Erythroblast (primary cell): ENCODE data around the gene CDH22.

ENCODE experiments used
- DNase-seq, 2 experiments: peaks; one replicate each; lab custom pipeline; 2025; lab: John Stamatoyannopoulos, UW
- GATA1 ChIP-seq: IDR thresholded peaks from 2 replicates; pipeline ENCODE4 v1.6.1; 2011; ENCODE audit warnings: low read depth, mild to moderate bottlenecking, control low read depth, low read length, moderate library complexity
- POLR2A ChIP-seq: IDR thresholded peaks from 2 replicates; pipeline ENCODE4 v1.6.1; 2011; ENCODE audit warnings: mild to moderate bottlenecking, low read length

The CDH22 gene

DNA sequence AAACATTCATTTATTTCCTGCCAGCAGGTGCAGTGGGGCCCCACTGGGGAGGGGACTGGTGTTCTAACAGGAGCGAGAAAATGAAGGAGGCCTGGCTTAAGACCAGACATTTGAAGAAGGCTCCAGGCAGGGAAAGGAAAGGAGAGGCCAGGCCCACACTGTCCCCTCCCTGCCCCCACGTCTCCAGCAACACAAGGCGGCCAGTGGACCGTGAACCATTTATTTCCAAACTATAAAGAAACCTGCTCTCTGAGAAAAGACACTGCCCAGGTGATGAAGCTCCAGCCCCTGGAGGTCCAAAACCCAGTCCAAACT is 41.4 kb upstream of the CDH22 start:
- no peak for TF ChIP-seq GATA1
- no peak for TF ChIP-seq POLR2A
- no peak for DNase-seq

- peak; percentile 38 to 68 for DNase-seq
- TF ChIP-seq POLR2A: no peak
- no peak for TF ChIP-seq GATA1
Observed at GRCh38 chr20:46349035-46349741, 40.9 kb upstream of the CDH22 start.

- TF ChIP-seq GATA1 (no peak), POLR2A (no peak)
- DNase-seq: no peak
Observed at GRCh38 chr20:46347841-46348803, 39.8 kb upstream of the CDH22 start.

DNA sequence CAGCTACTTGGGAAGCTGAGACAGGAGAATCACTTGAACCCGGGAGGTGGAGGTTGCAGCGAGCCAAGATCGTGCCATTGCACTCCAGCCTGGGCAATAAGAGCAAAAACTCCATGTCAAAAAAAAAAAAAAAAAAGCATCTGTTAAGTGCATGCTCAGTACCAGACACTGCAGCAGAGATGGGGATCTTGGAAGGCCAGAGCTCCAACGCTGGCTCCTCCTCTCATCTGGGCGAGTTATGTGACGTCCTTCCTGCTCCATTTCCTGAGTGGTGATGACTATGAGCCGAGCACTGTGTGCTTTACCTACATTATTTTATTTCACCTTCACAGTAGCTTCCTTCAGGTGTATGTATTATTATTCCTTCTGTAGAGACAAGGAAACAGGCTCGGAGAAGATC is 38.5 kb upstream of the CDH22 start:
- DNase-seq: no peak
- TF ChIP-seq POLR2A: no peak

GRCh38 chr20:46344488-46345162 is 36.3 kb upstream of the CDH22 start:
- no peak for TF ChIP-seq POLR2A
- no peak for TF ChIP-seq GATA1

GRCh38 chr20:46343975-46344357 is 35.7 kb upstream of the CDH22 start:
- DNase-seq: no peak
- TF ChIP-seq POLR2A (no peak), GATA1 (no peak)

More at GRCh38 chr20:46344488-46345162, 36.3 kb upstream of the CDH22 start:
- no peak for DNase-seq

DNA sequence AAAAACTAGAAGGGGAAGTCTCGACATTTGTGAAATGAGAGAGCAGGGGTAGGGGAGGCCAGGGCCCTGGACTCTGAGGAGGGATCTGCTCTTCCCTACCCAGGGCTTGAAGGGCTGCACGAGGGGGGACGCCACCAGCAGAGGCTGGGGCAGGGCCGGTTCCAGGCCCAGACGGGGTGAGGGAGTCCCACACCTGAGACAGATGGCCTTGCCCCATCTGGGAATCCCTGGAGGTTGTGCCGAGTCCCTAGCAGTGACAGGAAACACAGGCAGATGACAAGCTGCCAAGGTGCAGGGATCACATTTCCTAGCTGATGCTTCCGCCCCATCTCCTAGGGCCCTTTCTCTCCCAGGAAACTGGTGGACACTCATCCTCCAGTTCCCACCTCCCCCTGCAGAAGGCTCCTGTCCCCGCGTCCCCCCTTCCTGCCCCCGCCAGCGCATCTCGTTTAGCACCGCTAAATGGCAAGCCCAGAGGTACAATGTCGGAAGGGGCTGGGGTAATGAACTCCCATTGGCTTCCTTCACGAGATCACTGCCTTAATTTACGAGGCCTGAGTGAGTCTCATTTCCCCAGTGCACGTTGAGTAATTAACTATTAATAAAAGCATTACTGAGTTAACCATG is 35.2 kb upstream of the CDH22 start:
- no peak for TF ChIP-seq GATA1
- TF ChIP-seq POLR2A: no peak
- DNase-seq: no peak

- DNase-seq: no peak
- TF ChIP-seq GATA1 (no peak), POLR2A (no peak)
Observed at GRCh38 chr20:46342451-46343347, 34.4 kb upstream of the CDH22 start.

DNA sequence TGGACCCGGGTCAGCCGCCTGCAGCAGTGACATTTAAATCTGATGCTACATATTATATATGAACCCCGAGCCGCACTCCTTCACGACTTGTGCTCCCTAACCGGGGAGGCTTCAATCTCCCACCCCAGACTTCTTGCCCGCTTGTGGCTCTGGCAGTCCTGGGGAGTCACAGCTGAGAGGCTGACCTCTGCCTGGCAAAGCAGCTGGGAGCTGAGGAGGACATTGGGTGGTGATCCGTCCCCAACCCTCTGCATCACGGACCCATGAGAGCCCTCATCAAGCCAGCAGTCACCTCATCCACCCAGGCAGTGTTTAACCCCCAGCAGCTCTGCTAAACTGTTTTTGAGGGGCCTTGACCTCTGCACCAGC is 33.7 kb upstream of the CDH22 start:
- no peak for DNase-seq
- TF ChIP-seq POLR2A (no peak), GATA1 (no peak)

GRCh38 chr20:46341074-46342009 is 33.0 kb upstream of the CDH22 start:
- no peak for TF ChIP-seq GATA1
- no peak for TF ChIP-seq POLR2A
- DNase-seq: no peak

- no peak for TF ChIP-seq GATA1
- no peak for TF ChIP-seq POLR2A
- no peak for DNase-seq
Observed at GRCh38 chr20:46339037-46339436, 30.7 kb upstream of the CDH22 start.

GRCh38 chr20:46336735-46337134 is 28.4 kb upstream of the CDH22 start:
- no peak for DNase-seq
- TF ChIP-seq POLR2A (no peak), GATA1 (no peak)
